ENCODE measurements around the gene UBE2N. TPM values are rescaled to one million over a fixed set of nuclear protein-coding genes. Genes with fewer than 3 reads are reported as not detected.

UBE2N gene
- total and polyA plus RNA-seq, 2 donors (not counting 3 experiments of a cell fraction or from before 2014, with no cell fraction given): 59.2 to 125 TPM

DNA sequence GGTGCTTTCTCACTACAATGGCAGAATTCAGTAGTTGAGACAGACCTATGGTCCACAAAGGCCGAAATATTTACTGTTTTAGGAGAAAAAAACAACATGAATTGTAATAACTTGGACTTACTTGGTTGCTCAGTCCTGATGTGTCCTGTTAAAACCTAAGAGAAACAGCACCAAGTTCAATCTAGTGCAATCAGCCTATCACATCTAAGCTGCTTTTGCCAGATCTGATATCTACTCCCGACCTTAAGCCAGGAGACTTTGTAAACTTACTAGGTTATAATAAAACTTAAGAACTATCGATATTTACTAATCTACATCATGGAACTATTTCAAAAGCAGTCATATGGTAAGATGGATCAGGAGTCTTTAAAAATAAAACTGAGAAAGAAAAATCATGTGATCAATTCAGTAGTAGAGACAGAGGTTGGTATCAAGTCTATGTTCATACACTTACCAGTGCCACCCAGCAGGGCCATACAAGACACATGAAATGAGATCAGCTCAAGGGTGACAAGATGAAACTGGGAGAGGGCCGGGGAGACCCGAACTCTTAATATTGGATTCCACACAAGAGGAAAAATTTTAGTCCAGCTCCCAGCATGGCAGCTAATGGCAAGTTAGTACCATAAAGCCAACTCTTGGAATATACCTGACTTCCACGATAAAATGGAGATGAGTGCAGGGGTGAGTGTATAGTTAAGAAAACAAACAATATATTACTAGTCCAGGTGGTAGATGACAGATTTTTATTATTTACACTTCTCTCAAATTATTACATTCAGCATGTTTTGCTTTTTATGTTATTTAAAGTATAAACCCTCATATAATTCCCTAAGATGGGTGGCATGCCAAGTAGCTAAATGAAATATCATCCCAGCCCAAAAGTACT, 36.5 kb downstream of the UBE2N start:
- FAIRE-seq (no peak), DNase-seq (ENCODE audit: low read depth, low spot score) (no peak)
- Histone ChIP-seq H3K4me3 (replicated peaks in 1 of 3; ENCODE audit: insufficient read depth in 1 of 3, low read depth in 1 of 3, low read length in 3 of 3) (no peak overlapping the region), H3K36me3 (ENCODE audit: control insufficient read depth in 2 of 2, extremely low read depth in 1 of 2, insufficient read depth in 2 of 2, low read length in 2 of 2) (peaks cover 6% of the 10 kb centered on the region in 2 experiments), H3K4me1 (ENCODE audit: control insufficient read depth, extremely low read depth, insufficient read depth, low read length) (peaks cover 9% of the 10 kb centered on the region), H3K9me3 (replicated peaks; ENCODE audit: control insufficient read depth, insufficient read depth, low read length) (no peaks in the 10 kb centered on the region), H3K9me1 (replicated peaks; ENCODE audit: control insufficient read depth, extremely low read depth, insufficient read depth, low read length) (peaks cover 3% of the 10 kb centered on the region), H3K27ac (ENCODE audit: insufficient read depth, low read depth, low read length) (no peak overlapping the region), H3K79me2 (ENCODE audit: control insufficient read depth, insufficient read depth, low read length) (no peaks in the 10 kb centered on the region), H4K20me1 (replicated peaks; ENCODE audit: control insufficient read depth, extremely low read depth, insufficient read depth, low read length) (no peaks in the 10 kb centered on the region), H3K4me2 (ENCODE audit: insufficient read depth, low read length) (no peak overlapping the region), H3K9ac (replicated peaks; ENCODE audit: extremely low read depth, insufficient read depth, low read length) (no peak overlapping the region), H2AFZ (ENCODE audit: low read depth, low read length) (no peak overlapping the region), H3K27me3 (ENCODE audit: control insufficient read depth in 2 of 2, insufficient read depth in 2 of 2, low read length in 2 of 2) (no peaks in the 10 kb centered on the region)
- POLR2A ChIA-PET: no interaction called here
- TF ChIP-seq POLR2AphosphoS5 (IDR thresholded peaks at IDR 0.05; ENCODE audit: insufficient read depth, low read depth, low read length): no peak
- TF ChIP-seq FOS (IDR thresholded peaks at IDR 0.05; ENCODE audit: borderline replicate concordance, insufficient read depth, low read length): no peak
- no peak for TF ChIP-seq MAX (IDR thresholded peaks at IDR 0.05; ENCODE audit: insufficient read depth, insufficient read length)
- TF ChIP-seq POLR2A (IDR thresholded peaks at IDR 0.05; ENCODE audit: low read depth, low read length): no peak
- TF ChIP-seq MYC (IDR thresholded peaks at IDR 0.05; ENCODE audit: low read depth, low read length): no peak
- TF ChIP-seq EZH2 (IDR thresholded peaks at IDR 0.05; ENCODE audit: borderline replicate concordance, low read depth, low read length, severe bottlenecking): no peak
- no peak for TF ChIP-seq GATA2 (IDR thresholded peaks at IDR 0.05; ENCODE audit: insufficient read depth, insufficient read length, low read depth, low read length)
- TF ChIP-seq, protein P1, sequence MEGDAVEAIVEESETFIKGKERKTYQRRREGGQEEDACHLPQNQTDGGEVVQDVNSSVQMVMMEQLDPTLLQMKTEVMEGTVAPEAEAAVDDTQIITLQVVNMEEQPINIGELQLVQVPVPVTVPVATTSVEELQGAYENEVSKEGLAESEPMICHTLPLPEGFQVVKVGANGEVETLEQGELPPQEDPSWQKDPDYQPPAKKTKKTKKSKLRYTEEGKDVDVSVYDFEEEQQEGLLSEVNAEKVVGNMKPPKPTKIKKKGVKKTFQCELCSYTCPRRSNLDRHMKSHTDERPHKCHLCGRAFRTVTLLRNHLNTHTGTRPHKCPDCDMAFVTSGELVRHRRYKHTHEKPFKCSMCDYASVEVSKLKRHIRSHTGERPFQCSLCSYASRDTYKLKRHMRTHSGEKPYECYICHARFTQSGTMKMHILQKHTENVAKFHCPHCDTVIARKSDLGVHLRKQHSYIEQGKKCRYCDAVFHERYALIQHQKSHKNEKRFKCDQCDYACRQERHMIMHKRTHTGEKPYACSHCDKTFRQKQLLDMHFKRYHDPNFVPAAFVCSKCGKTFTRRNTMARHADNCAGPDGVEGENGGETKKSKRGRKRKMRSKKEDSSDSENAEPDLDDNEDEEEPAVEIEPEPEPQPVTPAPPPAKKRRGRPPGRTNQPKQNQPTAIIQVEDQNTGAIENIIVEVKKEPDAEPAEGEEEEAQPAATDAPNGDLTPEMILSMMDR (IDR thresholded peaks at IDR 0.05; ENCODE audit: extremely low read depth in 1 of 2, insufficient read depth in 1 of 2, low read depth in 1 of 2, low read length in 2 of 2): no peak
- TF ChIP-seq JUN (IDR thresholded peaks at IDR 0.05; ENCODE audit: borderline replicate concordance, insufficient read depth, insufficient read length, low read depth): no peak
- intact Hi-C loops (cut with micrococcal nuclease): no loop called here
- BruUV-seq (replicated peaks): no TSS peak
- dilution Hi-C loops (cut with MboI; ENCODE audit: extremely low pct_ligation_motif_present, low sequenced_read_pairs): no loop called here
- CTCF ChIA-PET: interaction anchor here (1.4 to 2.6 kb wide), 4 partner anchors 15 to 697 kb away, joined by 6 to 12 read pairs (median 10); no protein-coding TSS in a partner anchor

Data from endothelial cell of umbilical vein (primary cell).